GM18505 (cell line): ENCODE measurements around the gene PCDHGA11.

Experiments used
- ATAC-seq: cut with Tn5 transposase; IDR thresholded peaks from one replicate; pipeline ENCODE4 v1.9.1; 2021; ENCODE audit not compliant: unreplicated experiment
- POLR2A ChIP-seq: IDR thresholded peaks from 4 replicates; pipeline ENCODE4 v1.6.1; 2011; ENCODE audit warnings: borderline replicate concordance; ENCODE audit not compliant: insufficient read depth, insufficient read length; ENCODE audit errors: extremely low read depth

PCDHGA11 gene

DNA sequence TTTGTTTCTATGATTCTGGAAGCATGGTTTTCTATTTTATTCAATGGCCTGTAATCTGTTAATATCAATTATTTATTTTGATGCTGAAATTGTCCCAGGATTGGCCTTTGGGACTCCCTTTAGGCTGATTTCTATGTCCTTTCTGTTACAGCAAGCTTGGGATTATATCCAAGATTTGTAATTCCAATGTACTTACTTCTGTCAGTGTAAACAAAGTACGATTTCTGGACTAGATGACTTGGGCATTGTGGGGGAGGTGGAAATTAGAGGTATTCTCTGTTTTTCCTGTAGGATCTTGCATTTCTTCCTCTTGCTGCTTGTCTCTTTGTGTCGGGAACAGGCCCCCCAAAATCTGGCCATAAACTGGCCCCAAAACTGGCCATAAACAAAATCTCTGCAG is 13.2 kb downstream of the PCDHGA11 start:
- ATAC-seq = no peak
- no peak for TF ChIP-seq POLR2A

DNA sequence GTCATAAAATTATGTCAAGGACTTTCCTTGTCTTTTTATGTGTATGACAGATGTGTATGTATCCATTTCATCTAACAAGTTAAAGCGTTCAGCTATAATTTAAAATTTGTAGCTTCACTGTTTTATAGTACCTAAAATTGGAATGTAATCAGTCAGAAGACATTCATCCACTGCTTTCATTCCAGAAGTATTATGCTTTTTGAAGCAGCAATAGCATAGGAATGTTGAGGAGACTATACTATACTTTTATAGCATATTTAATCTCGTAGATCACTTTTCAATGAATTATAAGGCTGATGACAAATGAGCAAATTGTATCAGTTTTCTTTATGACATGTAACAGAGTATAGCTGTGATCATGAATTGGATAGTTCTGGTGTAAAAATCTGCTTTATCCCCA is 16.4 kb downstream of the PCDHGA11 start:
- ATAC-seq = no peak
- no peak for TF ChIP-seq POLR2A

DNA sequence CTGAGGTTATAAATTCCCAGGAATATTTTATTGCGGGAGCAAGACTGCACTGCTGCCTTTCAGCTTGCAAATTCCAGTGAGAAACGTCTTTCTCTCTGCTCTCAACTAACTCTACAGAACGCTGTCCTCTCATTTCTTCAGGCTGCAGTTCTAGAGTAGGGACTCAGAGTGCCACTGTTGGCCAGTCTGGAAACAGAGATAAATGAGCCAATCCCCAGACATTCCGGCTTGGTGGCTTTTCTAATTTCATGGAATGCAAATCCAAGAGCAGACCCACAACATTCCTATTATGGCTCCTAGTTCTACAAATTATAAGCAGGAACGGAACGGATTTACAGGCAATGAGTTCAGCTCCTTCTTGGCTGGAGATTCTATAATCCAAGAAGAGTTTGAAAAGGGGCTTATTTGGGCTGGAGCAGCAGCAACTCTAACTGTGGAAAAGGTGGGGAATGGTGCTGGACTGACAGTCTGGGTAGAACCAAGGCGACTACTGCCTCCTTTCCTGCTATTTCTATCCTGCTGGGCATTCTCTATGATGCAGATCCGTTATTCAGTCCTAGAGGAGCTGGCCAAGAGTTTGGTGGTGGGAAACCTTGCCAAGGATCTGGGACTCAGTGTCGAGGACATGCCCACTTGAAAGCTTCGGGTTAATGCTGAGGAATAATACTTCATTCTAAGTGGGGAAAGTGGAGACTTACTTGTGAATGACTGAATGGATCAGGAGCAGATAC is 18.7 kb downstream of the PCDHGA11 start:
- TF ChIP-seq POLR2A = no peak

DNA sequence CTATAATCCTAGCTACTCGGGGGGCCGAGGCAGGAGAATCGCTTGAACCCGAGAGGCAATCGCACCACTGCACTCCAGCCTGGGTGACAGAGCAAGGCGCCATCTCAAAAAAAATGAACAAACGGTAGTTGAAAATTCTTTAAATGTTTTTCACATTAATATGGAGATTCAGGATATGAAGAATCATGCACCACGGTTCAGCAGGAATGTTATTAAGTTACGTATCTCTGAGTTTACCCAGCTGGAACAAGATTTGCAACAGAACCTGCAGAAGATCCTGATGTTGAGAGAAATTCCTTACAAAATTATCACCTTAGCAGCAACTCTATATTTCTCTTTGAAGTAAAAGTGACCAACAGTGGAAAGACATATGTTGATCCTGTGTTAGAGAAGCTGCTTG is 19.5 kb downstream of the PCDHGA11 start:
- no peak for ATAC-seq
- TF ChIP-seq POLR2A = no peak

More for the DNA sequence above, 18.7 kb downstream of the PCDHGA11 start:
- no peak for ATAC-seq

DNA sequence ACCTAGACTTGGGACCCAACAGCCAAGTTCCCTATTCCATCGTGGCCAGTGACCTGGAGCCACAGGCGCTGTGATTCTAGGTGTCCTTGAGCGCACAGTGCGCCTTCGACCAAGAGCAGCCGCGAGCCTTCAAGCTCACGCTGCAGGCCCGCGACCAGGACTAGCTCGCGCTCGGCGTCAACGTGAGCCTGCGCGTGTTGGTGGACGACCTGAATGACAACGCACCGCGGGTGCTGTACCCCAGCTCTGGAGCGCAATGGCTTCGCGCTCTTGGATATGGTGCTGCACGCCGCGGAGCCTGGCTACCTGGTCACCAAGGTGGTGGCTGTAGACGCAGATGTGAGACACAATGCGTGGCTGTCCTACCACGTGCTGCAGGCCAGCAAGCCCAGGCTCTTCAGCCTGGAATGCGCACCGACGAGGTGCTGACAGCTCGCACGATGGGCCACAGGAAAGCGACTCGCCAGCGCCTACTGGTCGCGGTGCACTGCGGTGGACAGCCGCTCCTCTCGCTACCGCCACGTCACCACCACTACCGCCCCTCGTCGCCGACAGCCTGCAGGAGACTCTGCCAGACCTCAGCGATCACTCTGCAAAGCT is 20.8 kb downstream of the PCDHGA11 start:
- TF ChIP-seq POLR2A = no peak
- ATAC-seq = no peak

DNA sequence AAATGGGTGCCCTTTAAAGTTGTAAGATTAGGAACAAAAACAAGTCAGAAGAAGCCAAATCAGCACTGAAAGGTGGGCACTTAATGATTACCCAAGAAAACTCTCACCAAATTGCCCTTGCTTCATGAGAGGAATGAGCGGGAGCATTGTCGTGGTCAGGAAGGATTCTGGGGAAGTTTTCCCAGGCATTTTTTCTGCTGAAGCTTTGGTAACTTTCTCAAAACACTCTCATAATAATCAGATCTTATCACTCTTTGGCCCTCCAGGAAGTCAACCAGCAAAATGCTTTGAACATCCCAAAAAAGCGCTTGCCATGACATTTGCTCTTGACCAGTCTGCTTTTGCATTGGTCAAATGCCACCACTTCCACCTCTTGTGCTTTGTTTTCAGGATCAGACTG is 44.5 kb downstream of the PCDHGA11 start:
- TF ChIP-seq POLR2A = no peak
- ATAC-seq = no peak
